SU-DHL-6 (cell line): ENCODE data around the gene PGC.
A peak's percentile ranks its signal among the peaks of the same experiment; 100 is the strongest.

Source experiments
- H2AFZ ChIP-seq: fragments of 200-600 bp; sonication (generic); 2 replicates; pipeline ENCODE4 v1.6.1; 2014; ENCODE audit warnings: low read depth, mild to moderate bottlenecking, moderate library complexity, mixed read lengths, antibody characterized with exemption, low read length; ENCODE audit not compliant: severe bottlenecking
- H3F3A ChIP-seq: fragments of 200-600 bp; shearing (Covaris generic); 2 replicates; pipeline ENCODE4 v1.6.0; 2016; ENCODE audit warnings: antibody characterized with exemption, mild to moderate bottlenecking; ENCODE audit not compliant: insufficient read depth
- H3K27ac ChIP-seq: fragments of 200-600 bp; sonication (generic); 2 replicates; pipeline ENCODE4 v1.5.1; 2016; ENCODE audit warnings: low read depth, mild to moderate bottlenecking, low read length, moderate library complexity, mixed read lengths
- H3K27me3 ChIP-seq: fragments of 200-600 bp; sonication (generic), shearing (Covaris generic); 2 replicates; pipeline ENCODE4 v1.6.0; 2014; ENCODE audit warnings: mild to moderate bottlenecking, low read length
- H3K36me3 ChIP-seq: fragments of 200-600 bp; sonication (generic); 2 replicates; pipeline ENCODE4 v1.6.1; 2014; ENCODE audit warnings: mild to moderate bottlenecking, low read length, mixed read lengths
- H3K4me2 ChIP-seq: fragments of 300-600, 200-600 bp; shearing (Covaris generic), sonication (generic); 2 replicates; pipeline ENCODE4 v1.6.0; 2014; ENCODE audit warnings: low read length, low read depth, mild to moderate bottlenecking; ENCODE audit not compliant: poor library complexity, severe bottlenecking
- H3K4me3 ChIP-seq: fragments of 200-600 bp; sonication (generic); 2 replicates; pipeline ENCODE4 v1.5.1; 2014; ENCODE audit warnings: antibody characterized with exemption, low read length, mild to moderate bottlenecking, mixed read lengths; ENCODE audit not compliant: insufficient read depth, poor library complexity, severe bottlenecking
- H3K79me2 ChIP-seq: fragments of 200-600 bp; sonication (generic); 2 replicates; pipeline ENCODE4 v1.6.1; 2014; ENCODE audit warnings: mild to moderate bottlenecking, low read length, moderate library complexity; ENCODE audit not compliant: insufficient read depth
- H3K9ac ChIP-seq: fragments of 200-600 bp; sonication (generic); 2 replicates; pipeline ENCODE4 v1.7.0; 2014; ENCODE audit warnings: mild to moderate bottlenecking, low read length
- H3K9me2 ChIP-seq: fragments of 200-600 bp; sonication (generic); replicated peaks from 2 replicates; pipeline ENCODE4 v1.6.1; 2014; ENCODE audit warnings: low read length; ENCODE audit not compliant: insufficient read depth
- H3K9me3 ChIP-seq: fragments of 200-600 bp; sonication (generic); 2 replicates; pipeline ENCODE4 v1.6.1; 2014; ENCODE audit warnings: low read length, mixed read lengths; ENCODE audit not compliant: insufficient read depth
- H4K20me1 ChIP-seq: fragments of 200-600 bp; sonication (generic); 2 replicates; pipeline ENCODE4 v1.6.1; 2014; ENCODE audit warnings: low read depth, mild to moderate bottlenecking, antibody characterized with exemption, low read length, moderate library complexity, mixed read lengths
- EZH2phosphoT487 ChIP-seq: fragments of 200-600 bp; sonication (generic), shearing (Covaris generic); conservative IDR thresholded peaks from 2 replicates; pipeline ENCODE4 v1.6.1; 2018; ENCODE audit warnings: mild to moderate bottlenecking, antibody characterized with exemption, low read length, moderate library complexity, mixed read lengths
- TF ChIP-seq, protein P1 (sequence below): fragments of 200-600 bp; sonication (generic); IDR thresholded peaks from one replicate; pipeline ENCODE4 v1.5.1; 2017; ENCODE audit warnings: antibody characterized with exemption, mild to moderate bottlenecking, low read length, moderate library complexity; ENCODE audit not compliant: insufficient read depth, poor library complexity, severe bottlenecking

PGC gene

DNA sequence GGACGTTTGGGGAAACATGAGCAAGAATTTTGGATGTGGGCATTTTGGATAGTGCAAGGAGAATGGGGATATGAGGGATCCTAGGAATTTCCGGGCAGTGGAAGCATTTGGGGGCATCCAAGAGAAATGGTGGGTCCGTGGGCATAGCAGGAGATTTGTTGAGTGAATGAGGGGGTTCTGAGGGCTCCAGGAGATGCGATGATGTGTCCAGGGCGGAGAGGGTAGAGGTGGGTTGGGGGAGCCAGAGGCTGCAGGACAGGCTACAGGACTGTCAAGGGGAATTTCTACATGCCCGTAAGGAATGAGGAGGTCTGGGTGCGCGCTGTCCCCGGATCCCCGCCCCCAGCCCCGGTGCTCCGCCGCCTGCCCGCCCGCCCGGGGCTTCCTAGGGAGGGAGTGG lies 32.1 kb upstream of the PGC start:
- TF ChIP-seq, protein P1, sequence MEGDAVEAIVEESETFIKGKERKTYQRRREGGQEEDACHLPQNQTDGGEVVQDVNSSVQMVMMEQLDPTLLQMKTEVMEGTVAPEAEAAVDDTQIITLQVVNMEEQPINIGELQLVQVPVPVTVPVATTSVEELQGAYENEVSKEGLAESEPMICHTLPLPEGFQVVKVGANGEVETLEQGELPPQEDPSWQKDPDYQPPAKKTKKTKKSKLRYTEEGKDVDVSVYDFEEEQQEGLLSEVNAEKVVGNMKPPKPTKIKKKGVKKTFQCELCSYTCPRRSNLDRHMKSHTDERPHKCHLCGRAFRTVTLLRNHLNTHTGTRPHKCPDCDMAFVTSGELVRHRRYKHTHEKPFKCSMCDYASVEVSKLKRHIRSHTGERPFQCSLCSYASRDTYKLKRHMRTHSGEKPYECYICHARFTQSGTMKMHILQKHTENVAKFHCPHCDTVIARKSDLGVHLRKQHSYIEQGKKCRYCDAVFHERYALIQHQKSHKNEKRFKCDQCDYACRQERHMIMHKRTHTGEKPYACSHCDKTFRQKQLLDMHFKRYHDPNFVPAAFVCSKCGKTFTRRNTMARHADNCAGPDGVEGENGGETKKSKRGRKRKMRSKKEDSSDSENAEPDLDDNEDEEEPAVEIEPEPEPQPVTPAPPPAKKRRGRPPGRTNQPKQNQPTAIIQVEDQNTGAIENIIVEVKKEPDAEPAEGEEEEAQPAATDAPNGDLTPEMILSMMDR = no peak
- no peak for TF ChIP-seq EZH2phosphoT487
- Histone ChIP-seq H3K9me2 (no peaks in the 10 kb centered on the region), H3K79me2 (no peaks in the 10 kb centered on the region), H3K9me3 (no peaks in the 10 kb centered on the region), H3K9ac (peak overlapping the region; percentile 68), H4K20me1 (no peaks in the 10 kb centered on the region), H3K4me3 (peak overlapping the region; percentile 80), H3K27ac (no peak overlapping the region), H3K27me3 (no peaks in the 10 kb centered on the region), H3K4me2 (peak overlapping the region; percentile 86), H3K36me3 (no peaks in the 10 kb centered on the region), H3F3A (peaks cover 18% of the 10 kb centered on the region), H2AFZ (peak overlapping the region; percentile 18)

DNA sequence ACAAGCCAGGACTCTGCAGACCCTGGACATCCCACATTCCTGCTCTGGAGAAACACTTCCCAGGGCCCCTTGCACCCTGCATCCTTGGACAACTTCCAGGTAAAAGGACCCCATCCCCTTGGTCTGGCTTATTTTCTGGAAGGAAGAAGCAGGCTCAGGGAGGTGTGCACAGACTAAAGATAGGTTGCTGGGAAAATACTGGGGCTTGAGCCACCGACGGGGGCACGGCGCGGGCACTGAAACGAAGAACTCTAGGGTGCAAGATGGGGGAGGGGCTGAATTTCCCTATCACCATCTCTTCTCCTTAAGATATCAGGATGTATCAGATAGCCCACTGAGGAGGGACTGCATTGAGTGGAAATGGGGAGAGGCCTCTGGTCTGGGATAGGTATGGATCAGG lies 31.7 kb upstream of the PGC start:
- Histone ChIP-seq H4K20me1 (no peaks in the 10 kb centered on the region), H2AFZ (peak overlapping the region; percentile 18), H3F3A (peaks cover 18% of the 10 kb centered on the region), H3K79me2 (no peaks in the 10 kb centered on the region), H3K4me2 (peak overlapping the region; percentile 86), H3K36me3 (no peaks in the 10 kb centered on the region), H3K9me2 (no peaks in the 10 kb centered on the region), H3K9me3 (no peaks in the 10 kb centered on the region), H3K27me3 (no peaks in the 10 kb centered on the region), H3K27ac (no peak overlapping the region), H3K9ac (peak overlapping the region; percentile 68), H3K4me3 (peak overlapping the region; percentile 80)
- no peak for TF ChIP-seq EZH2phosphoT487
- TF ChIP-seq, protein P1 = no peak

DNA sequence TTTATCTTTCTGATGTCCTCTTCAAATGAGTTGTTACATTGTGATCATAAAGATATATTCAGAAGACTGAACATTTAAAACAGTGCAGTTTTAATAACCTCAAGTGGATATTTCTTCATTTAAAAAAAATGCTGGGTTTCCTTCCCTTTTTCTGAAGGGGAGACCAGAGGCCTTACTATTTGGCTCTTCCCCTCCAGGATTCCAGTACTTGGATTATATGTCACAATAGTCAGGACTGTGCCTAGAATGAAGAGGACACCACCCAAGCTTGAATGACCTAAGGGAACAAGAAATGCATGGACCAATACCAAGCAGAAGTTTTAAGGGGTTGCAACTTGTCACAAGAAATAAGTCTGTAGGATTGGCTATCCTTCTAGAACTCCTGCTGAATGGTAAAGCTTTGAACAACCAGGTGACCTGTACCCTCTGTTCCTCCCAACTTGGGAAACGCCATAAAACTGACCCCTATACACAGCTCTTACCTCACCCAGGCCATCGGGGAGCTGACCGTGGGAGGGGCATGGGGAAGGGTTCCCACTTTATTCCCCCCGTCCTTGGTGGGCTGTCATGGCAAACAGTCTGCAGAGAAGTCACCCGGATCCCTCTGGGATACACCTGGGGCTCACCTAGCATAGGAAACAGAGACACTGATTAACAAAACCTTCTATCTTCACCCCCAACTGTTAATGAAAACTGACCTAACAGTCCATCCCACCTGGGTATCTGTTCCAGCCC lies 30.5 kb upstream of the PGC start:
- Histone ChIP-seq H3K9ac (no peak overlapping the region), H3K9me2 (no peaks in the 10 kb centered on the region), H3K4me2 (no peak overlapping the region), H3K4me3 (no peak overlapping the region), H3K79me2 (no peaks in the 10 kb centered on the region), H3F3A (peaks cover 18% of the 10 kb centered on the region), H3K36me3 (no peaks in the 10 kb centered on the region), H3K27ac (no peak overlapping the region), H3K9me3 (no peaks in the 10 kb centered on the region), H2AFZ (no peak overlapping the region), H4K20me1 (no peaks in the 10 kb centered on the region), H3K27me3 (no peaks in the 10 kb centered on the region)
- TF ChIP-seq, protein P1 = no peak
- TF ChIP-seq EZH2phosphoT487 = no peak
